ENCODE measurements around the gene DIP2C. TPM values are rescaled to one million over a fixed set of nuclear protein-coding genes. Genes with fewer than 3 reads are reported as not detected.
"Not testable (repeated sequence)": the region's sequence is repeated elsewhere in the genome, so short reads cannot be mapped to it uniquely, and the experiment has no call there.

Gene DIP2C
- total and polyA plus RNA-seq, 3 donors from 2014 or later = 14.9 to 43.4 (median 30.1) TPM

DNA sequence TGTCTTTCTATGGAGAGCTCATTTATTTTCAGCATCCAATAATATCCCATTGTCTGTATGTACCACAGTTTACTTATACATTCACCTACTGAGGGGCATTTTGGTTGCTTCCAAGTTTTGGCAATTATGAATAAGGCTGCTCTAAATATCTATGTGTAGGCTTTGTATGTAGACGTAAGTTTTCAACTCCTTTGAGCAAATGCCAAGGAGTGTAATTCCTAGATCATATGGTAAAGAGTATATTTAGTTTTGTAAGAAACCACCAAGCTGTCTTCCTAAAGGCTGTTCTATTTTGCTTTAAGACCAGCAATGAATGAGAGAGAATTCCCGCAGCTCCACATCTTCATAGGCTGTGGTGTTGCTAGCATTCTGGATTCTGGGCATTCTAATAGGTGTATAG, 259.8 kb downstream of the DIP2C start:
- no peaks in the 10 kb centered on the region for H3K4me1 ChIP-seq
- no peaks in the 10 kb centered on the region for H3K36me3 ChIP-seq (ENCODE audit: low read depth, missing control alignments)
- no peak overlapping the region for H3K4me3 ChIP-seq
- intact Hi-C loops (cut with DNase I; ENCODE audit: low total_unique reads) = no loop called here
- no peak overlapping the region for H3K27ac ChIP-seq
- no peaks in the 10 kb centered on the region for H3K27me3 ChIP-seq
- WGBS, 2 donors = 91 to 98% methylated on average over 2 of the region's 2 CpGs
- H3K9me3 ChIP-seq = no peaks in the 10 kb centered on the region
- TF ChIP-seq POLR2A (IDR thresholded peaks at IDR 0.05) = no peak
- TF ChIP-seq CTCF (IDR thresholded peaks at IDR 0.05) = no peak
- no peak for DNase-seq

DNA sequence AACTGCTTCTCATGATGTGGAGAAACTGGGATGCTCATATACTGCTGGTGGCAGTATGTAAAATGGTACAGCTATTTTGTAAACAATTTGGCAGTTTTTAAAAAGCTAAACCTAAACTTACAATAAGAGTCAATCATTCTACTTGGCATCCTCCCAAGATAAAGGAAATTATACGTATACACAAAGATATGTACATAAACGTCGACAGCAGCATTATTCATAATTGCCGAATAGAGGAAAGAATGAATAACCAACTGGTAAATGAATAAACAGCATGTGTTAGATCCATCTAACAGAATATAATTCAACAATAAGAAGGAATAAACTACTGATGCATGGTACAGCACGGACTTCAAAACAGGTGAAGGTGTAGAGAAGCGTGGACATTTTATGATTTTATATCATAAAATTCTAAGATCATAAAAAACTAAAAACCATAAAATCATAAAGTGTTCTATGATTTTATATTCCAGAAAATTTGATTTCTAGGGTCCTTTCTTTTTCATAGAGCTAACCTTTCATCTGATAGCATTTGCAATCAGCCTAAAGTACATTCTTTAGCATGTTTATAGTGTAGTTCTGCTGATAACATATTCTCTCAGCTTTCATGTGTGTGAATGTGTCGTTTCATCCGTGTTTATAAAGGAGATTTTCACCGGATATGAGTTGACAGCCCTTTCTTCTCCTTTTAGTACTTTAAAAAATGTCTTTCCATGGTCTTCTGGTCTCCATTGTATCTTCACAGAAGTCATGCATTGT, 261.5 kb downstream of the DIP2C start:
- H3K27me3 ChIP-seq = no peaks in the 10 kb centered on the region
- DNase-seq = no peak
- H3K27ac ChIP-seq = no peak overlapping the region
- H3K9me3 ChIP-seq = no peaks in the 10 kb centered on the region
- TF ChIP-seq POLR2A (IDR thresholded peaks at IDR 0.05) (no peak), CTCF (IDR thresholded peaks at IDR 0.05) (no peak)
- no peak overlapping the region for H3K4me3 ChIP-seq
- no peaks in the 10 kb centered on the region for H3K4me1 ChIP-seq
- H3K36me3 ChIP-seq (ENCODE audit: low read depth, missing control alignments) = no peaks in the 10 kb centered on the region
- intact Hi-C loops (cut with DNase I; ENCODE audit: low total_unique reads) = no loop called here
- WGBS, 2 donors = 87 to 91% methylated on average over 9 of the region's 9 CpGs

DNA sequence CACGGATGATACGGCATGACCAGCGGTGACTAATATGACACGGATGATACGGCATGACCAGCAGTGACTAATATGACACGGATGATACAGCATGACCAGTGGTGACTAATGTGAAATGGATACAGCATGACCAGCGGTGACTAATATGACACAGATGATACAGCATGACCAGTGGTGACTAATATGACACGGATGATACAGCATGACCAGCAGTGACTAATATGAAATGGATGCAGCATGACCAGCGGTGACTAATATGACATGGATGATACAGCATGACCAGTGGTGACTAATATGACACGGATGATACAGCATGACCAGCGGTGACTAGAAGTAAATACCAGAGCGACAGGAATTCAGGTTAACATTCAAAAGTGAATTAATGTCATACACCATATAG, 264.1 kb downstream of the DIP2C start:
- H3K36me3 ChIP-seq (ENCODE audit: low read depth, missing control alignments); H3K27ac ChIP-seq; intact Hi-C loops (cut with DNase I; ENCODE audit: low total_unique reads); H3K27me3 ChIP-seq; H3K9me3 ChIP-seq; H3K4me3 ChIP-seq; H3K4me1 ChIP-seq; DNase-seq: not testable (repeated sequence)
- WGBS, 2 donors = 92 to 98% methylated on average over 12 of the region's 12 CpGs

- H3K36me3 ChIP-seq (ENCODE audit: low read depth, missing control alignments); H3K4me1 ChIP-seq; H3K27ac ChIP-seq; H3K9me3 ChIP-seq; H3K27me3 ChIP-seq; intact Hi-C loops (cut with DNase I; ENCODE audit: low total_unique reads); H3K4me3 ChIP-seq; DNase-seq: not testable (repeated sequence)
- 86 to 91% methylated on average over 10 of the region's 11 CpGs for WGBS, 2 donors
Measured at GRCh38 chr10:424724-425123, 264.7 kb downstream of the DIP2C start.

GRCh38 chr10:423178-423577, 266.3 kb downstream of the DIP2C start:
- no peak for DNase-seq
- intact Hi-C loops (cut with DNase I; ENCODE audit: low total_unique reads) = no loop called here
- no peaks in the 10 kb centered on the region for H3K4me1 ChIP-seq
- no peaks in the 10 kb centered on the region for H3K36me3 ChIP-seq (ENCODE audit: low read depth, missing control alignments)
- no peaks in the 10 kb centered on the region for H3K27me3 ChIP-seq
- TF ChIP-seq POLR2A (IDR thresholded peaks at IDR 0.05) = no peak
- no peak for TF ChIP-seq CTCF (IDR thresholded peaks at IDR 0.05)
- 87 to 88% methylated on average over 7 of the region's 7 CpGs for WGBS, 2 donors
- no peaks in the 10 kb centered on the region for H3K9me3 ChIP-seq
- no peak overlapping the region for H3K27ac ChIP-seq
- no peak overlapping the region for H3K4me3 ChIP-seq

- intact Hi-C loops (cut with DNase I; ENCODE audit: low total_unique reads) = no loop called here
- H3K4me3 ChIP-seq = no peak overlapping the region
- H3K27me3 ChIP-seq = no peaks in the 10 kb centered on the region
- H3K9me3 ChIP-seq = no peaks in the 10 kb centered on the region
- H3K36me3 ChIP-seq (ENCODE audit: low read depth, missing control alignments) = no peaks in the 10 kb centered on the region
- 83 to 85% methylated on average over 8 to 14 of the region's 14 CpGs for WGBS, 2 donors
- TF ChIP-seq CTCF (IDR thresholded peaks at IDR 0.05) (no peak), POLR2A (IDR thresholded peaks at IDR 0.05) (no peak)
- DNase-seq = no peak
- H3K27ac ChIP-seq = no peak overlapping the region
- H3K4me1 ChIP-seq = no peaks in the 10 kb centered on the region
Measured at GRCh38 chr10:422675-423074, 266.8 kb downstream of the DIP2C start.

All from testis (tissue), 3 donors.